Parathyroid adenoma (tissue), 2 donors: ENCODE data around the gene GRB7.

Source experiments
- H2AFZ ChIP-seq: fragments of 300-600 bp; sonication (generic); one replicate; pipeline ENCODE4 v1.7.0; 2017; ENCODE audit warnings: antibody characterized with exemption, mild to moderate bottlenecking
- H3K27ac ChIP-seq: fragments of 300-600 bp; sonication (generic); one replicate; pipeline ENCODE4 v1.7.0; 2017
- H3K27me3 ChIP-seq: fragments of 300-600 bp; sonication (generic); one replicate; pipeline ENCODE4 v1.7.0; 2017; ENCODE audit warnings: low read length; ENCODE audit not compliant: control insufficient read depth, insufficient read depth
- H3K36me3 ChIP-seq: fragments of 300-600 bp; sonication (generic); one replicate; pipeline ENCODE4 v1.7.0; 2017; ENCODE audit warnings: low read length; ENCODE audit not compliant: control insufficient read depth, insufficient read depth
- H3K4me1 ChIP-seq: fragments of 300-600 bp; sonication (generic); one replicate; pipeline ENCODE4 v1.7.0; 2017; ENCODE audit warnings: control low read depth
- H3K4me2 ChIP-seq: fragments of 300-600 bp; sonication (generic); one replicate; pipeline ENCODE4 v1.7.0; 2017; ENCODE audit warnings: low read length
- H3K4me3 ChIP-seq: fragments of 300-600 bp; sonication (generic); one replicate; pipeline ENCODE4 v1.7.0; 2017; ENCODE audit warnings: low read depth, low read length
- H3K79me2 ChIP-seq: fragments of 300-600 bp; sonication (generic); one replicate; pipeline ENCODE4 v1.7.0; 2017; ENCODE audit warnings: control low read depth
- H3K9ac ChIP-seq: fragments of 300-600 bp; sonication (generic); one replicate; pipeline ENCODE4 v1.7.0; 2017; ENCODE audit warnings: mild to moderate bottlenecking
- H3K9me3 ChIP-seq: fragments of 300-600 bp; sonication (generic); one replicate; pipeline ENCODE4 v1.7.0; 2017; ENCODE audit warnings: low read length; ENCODE audit not compliant: control insufficient read depth
- CTCF ChIP-seq: fragments of 300-600 bp; sonication (generic); IDR thresholded peaks from one replicate; pipeline ENCODE4 v1.7.0; 2017; ENCODE audit warnings: antibody characterized with exemption, mild to moderate bottlenecking
- donor health status: primary hyperparathyroidism.

Gene GRB7

DNA sequence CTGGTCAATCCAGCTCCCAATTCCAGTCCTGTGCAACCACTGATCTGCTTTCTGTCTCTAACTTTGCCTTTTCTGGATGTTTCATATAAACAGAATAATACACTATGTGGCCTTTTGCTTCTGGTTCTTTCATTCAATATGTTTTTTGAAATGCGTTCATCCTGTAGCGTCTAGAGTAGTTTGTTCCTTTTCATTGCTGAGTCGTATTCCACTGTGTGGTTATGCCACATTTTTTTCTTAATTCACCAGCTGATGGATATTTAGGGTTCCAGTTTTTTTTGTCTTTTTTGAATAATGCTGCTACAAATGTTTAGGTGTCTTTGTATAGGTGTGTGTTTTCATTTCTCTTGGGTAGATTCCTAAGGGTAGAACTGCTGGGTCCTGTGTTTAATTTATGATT lies 5.2 kb upstream of the GRB7 start:
- no peak for TF ChIP-seq CTCF
- H3K27ac ChIP-seq, result no peak overlapping the region
- no peaks in the 10 kb centered on the region for H3K9me3 ChIP-seq
- no peaks in the 10 kb centered on the region for H3K79me2 ChIP-seq
- no peak overlapping the region for H3K9ac ChIP-seq
- H3K4me2 ChIP-seq, result no peak overlapping the region
- H3K4me1 ChIP-seq, result peaks cover 2% of the 10 kb centered on the region
- H2AFZ ChIP-seq, result no peak overlapping the region
- H3K27me3 ChIP-seq, result no peaks in the 10 kb centered on the region
- H3K4me3 ChIP-seq, result no peak overlapping the region
- H3K36me3 ChIP-seq, result no peaks in the 10 kb centered on the region

- TF ChIP-seq CTCF, result no peak
- no peak overlapping the region for H3K4me3 ChIP-seq
- H3K27ac ChIP-seq, result no peak overlapping the region
- no peak overlapping the region for H3K4me2 ChIP-seq
- H3K9me3 ChIP-seq, result no peaks in the 10 kb centered on the region
- no peaks in the 10 kb centered on the region for H3K36me3 ChIP-seq
- no peaks in the 10 kb centered on the region for H3K27me3 ChIP-seq
- peaks cover 4% of the 10 kb centered on the region for H3K4me1 ChIP-seq
- H3K9ac ChIP-seq, result no peak overlapping the region
- H2AFZ ChIP-seq, result no peak overlapping the region
- H3K79me2 ChIP-seq, result no peaks in the 10 kb centered on the region
Measured at GRCh38 chr17:39735882-39736281, 1.9 kb upstream of the GRB7 start.

DNA sequence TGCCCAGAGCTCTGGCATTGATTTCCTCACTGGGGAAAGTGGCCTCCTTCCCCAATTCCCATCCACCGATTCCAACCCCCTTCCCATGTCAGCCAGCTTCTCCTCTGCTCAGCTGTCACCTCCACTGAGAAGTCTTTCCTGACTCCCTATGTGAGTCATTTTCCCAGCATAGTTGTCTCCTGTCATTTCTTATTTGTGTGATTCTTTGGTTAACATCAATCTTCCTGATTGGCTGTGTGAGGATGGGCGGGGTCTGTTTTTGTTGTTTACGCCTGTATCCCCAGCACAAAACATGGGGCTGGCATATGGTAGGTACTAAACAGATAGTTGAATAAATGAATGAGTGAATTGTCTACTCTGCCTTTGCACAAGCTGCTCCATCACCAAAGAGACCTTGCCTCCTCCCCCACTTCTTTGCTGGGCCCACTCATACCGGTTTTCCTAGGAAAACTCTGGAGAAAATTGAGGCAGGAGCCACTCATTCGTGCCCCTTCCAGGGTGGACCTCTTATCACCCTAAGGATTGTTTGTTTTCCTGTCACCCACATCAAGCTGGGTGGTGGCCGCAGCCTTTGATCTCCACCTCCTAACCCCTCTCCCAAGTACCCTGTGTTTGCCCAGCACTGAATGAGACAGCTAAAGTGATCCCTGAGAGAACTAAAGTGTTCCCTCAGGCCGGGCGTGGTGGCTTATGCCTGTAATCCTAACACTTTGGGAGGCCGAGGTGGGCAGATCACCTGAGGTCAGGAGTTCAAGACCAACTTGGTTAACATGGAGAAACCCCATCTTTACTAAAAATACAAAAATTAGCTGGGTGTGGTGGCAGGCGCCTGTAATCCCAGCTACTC lies 1.2 kb upstream of the GRB7 start:
- no peaks in the 10 kb centered on the region for H3K9me3 ChIP-seq
- H3K9ac ChIP-seq, result no peak overlapping the region
- no peak overlapping the region for H3K4me2 ChIP-seq
- no peak overlapping the region for H3K27ac ChIP-seq
- no peaks in the 10 kb centered on the region for H3K36me3 ChIP-seq
- H2AFZ ChIP-seq, result no peak overlapping the region
- H3K4me3 ChIP-seq, result no peak overlapping the region
- TF ChIP-seq CTCF, result no peak
- no peaks in the 10 kb centered on the region for H3K79me2 ChIP-seq
- H3K27me3 ChIP-seq, result no peaks in the 10 kb centered on the region
- peaks cover 4% of the 10 kb centered on the region for H3K4me1 ChIP-seq

GRCh38 chr17:39737206-39737759 lies 455 bp upstream of the GRB7 start:
- Histone ChIP-seq H3K79me2 (no peaks in the 10 kb centered on the region), H3K9me3 (no peaks in the 10 kb centered on the region), H3K4me1 (peaks cover 4% of the 10 kb centered on the region), H3K36me3 (no peaks in the 10 kb centered on the region), H3K4me3 (peak overlapping the region; percentile 87), H3K9ac (no peak overlapping the region), H3K27ac (peak overlapping the region; percentile 95), H3K4me2 (peak overlapping the region; percentile 99), H3K27me3 (no peaks in the 10 kb centered on the region), H2AFZ (peak overlapping the region; percentile 91)
- TF ChIP-seq CTCF, result no peak

DNA sequence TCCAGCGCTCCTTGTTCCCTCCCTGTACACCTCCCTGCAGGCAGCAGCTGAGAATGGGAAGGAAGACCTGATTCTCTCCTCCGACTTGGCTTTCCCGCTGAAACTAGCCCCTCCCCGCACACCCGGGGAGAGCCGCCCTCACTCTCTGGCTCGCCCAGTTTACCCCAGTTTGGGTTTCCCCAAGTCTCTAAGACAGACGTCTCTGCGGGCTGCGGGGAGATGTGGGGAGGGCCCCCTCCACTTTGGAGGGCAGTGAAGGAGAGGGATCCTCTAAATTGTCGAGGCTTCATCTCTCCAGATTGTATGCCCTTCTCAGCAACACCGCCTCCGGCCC lies 797 bp downstream of the GRB7 start:
- H3K9ac ChIP-seq, result no peak overlapping the region
- peaks cover 4% of the 10 kb centered on the region for H3K4me1 ChIP-seq
- peak overlapping the region; percentile 95 for H3K27ac ChIP-seq
- H3K4me3 ChIP-seq, result peak overlapping the region; percentile 87
- H3K79me2 ChIP-seq, result no peaks in the 10 kb centered on the region
- H3K9me3 ChIP-seq, result no peaks in the 10 kb centered on the region
- H3K27me3 ChIP-seq, result no peaks in the 10 kb centered on the region
- no peaks in the 10 kb centered on the region for H3K36me3 ChIP-seq
- peak overlapping the region; percentile 99 for H3K4me2 ChIP-seq
- peak overlapping the region; percentile 91 for H2AFZ ChIP-seq
- TF ChIP-seq CTCF, result no peak
